Right cardiac atrium (tissue), 5 donors: ENCODE data around the gene ACTN4. TPM values are rescaled to one million over a fixed set of nuclear protein-coding genes. Genes with fewer than 3 reads are reported as not detected.

Experiments used
- ATAC-seq, 2 donors: fragments of 200-7000 bp; cut with Tn5 transposase; one replicate each; pipeline versions ENCODE4 v1.8.0 to v1.9.1; 2020; ENCODE audit warnings: moderate library complexity in 2 of 2, mild to moderate bottlenecking in 1 of 2
- DNase-seq, 3 donors: peaks; one replicate each; pipeline ENCODE4 v3.0.0-alpha.2; 2020
- H3K27ac ChIP-seq: one replicate; pipeline ENCODE4 v1.5.1; 2013; ENCODE audit warnings: mild to moderate bottlenecking, low read length, control low read depth, moderate library complexity
- H3K27me3 ChIP-seq: one replicate; pipeline ENCODE4 v1.6.1; 2013; ENCODE audit not compliant: control insufficient read depth, insufficient read depth
- H3K4me1 ChIP-seq: one replicate; pipeline ENCODE4 v1.6.1; 2013; ENCODE audit warnings: low read length; ENCODE audit not compliant: control insufficient read depth, insufficient read depth
- H3K4me3 ChIP-seq: one replicate; pipeline ENCODE4 v1.5.1; 2013; ENCODE audit warnings: low read length, control low read depth
- H3K9me3 ChIP-seq: one replicate; pipeline ENCODE4 v1.6.1; 2013; ENCODE audit warnings: low read length; ENCODE audit not compliant: control insufficient read depth
- WGBS: extraction: QIAGEN DNeasy Blood & Tissue Kit; methylation state at CpG from one replicate; pipeline ENCODE4 v1.1.7; 2013; 5-methylcytosine and 5-hydroxymethylcytosine counted together
- intact Hi-C, 4 donors: fragments of 100-400 bp; cut with DNase I; formaldehyde crosslinking; loops; one replicate each; pipeline versions ENCODE4 v1.11.0 to v1.14.0; 2022 to 2023
- polyA plus RNA-seq: library from polyadenylated mRNA; stranded (reverse); fragments of 200-250 nt; gene quantifications from one replicate; pipeline ENCODE4 v1.2.3, GENCODE V29; 2013
- total RNA-seq, 4 donors: library from RNA; stranded (reverse); fragmentation: NEBNext Ultra II Directional; extraction: Animal tissue kit (Norgen Biotek cat#: 25700); gene quantifications; one replicate each; pipeline ENCODE4 v1.2.1, GENCODE V29; 2021
- donor health status: healthy with polysubstance abuse.
- donor health status: DM: no; HTN: yes; CAD: no.
- donor health status: DM: no; HTN: no; CAD: no.
- donor health status: DM: no; HTN: yes; CAD: no; lungs with severe emphysema.
- donor health status: DM: yes; HTN: yes; CAD: no.

ACTN4 gene
- total and polyA plus RNA-seq, 5 donors, result 87.4 to 226 (median 119) TPM

GRCh38 chr19:38661996-38662395, 14.5 kb downstream of the ACTN4 start:
- H3K4me1 ChIP-seq, result peaks cover 57% of the 10 kb centered on the region
- intact Hi-C loops, result no loop called here
- no peaks in the 10 kb centered on the region for H3K27me3 ChIP-seq
- H3K4me3 ChIP-seq, result no peak overlapping the region
- ATAC-seq, result no peak
- H3K9me3 ChIP-seq, result no peaks in the 10 kb centered on the region
- 7% methylated on average over 1 of the region's 1 CpG for WGBS
- peak overlapping the region; percentile 88 for H3K27ac ChIP-seq
- DNase-seq, result no peak

GRCh38 chr19:38662537-38663155, 15.2 kb downstream of the ACTN4 start:
- intact Hi-C loops, result no loop called here
- H3K27ac ChIP-seq, result peak overlapping the region; percentile 88
- 59% methylated on average over 7 of the region's 7 CpGs for WGBS
- no peak overlapping the region for H3K4me3 ChIP-seq
- no peaks in the 10 kb centered on the region for H3K9me3 ChIP-seq
- ATAC-seq (no peak), DNase-seq (no peak)
- peaks cover 56% of the 10 kb centered on the region for H3K4me1 ChIP-seq
- H3K27me3 ChIP-seq, result no peaks in the 10 kb centered on the region

GRCh38 chr19:38663156-38663651, 15.8 kb downstream of the ACTN4 start:
- Histone ChIP-seq H3K27me3 (no peaks in the 10 kb centered on the region), H3K4me1 (peaks cover 55% of the 10 kb centered on the region), H3K27ac (peak overlapping the region; percentile 88), H3K4me3 (no peak overlapping the region), H3K9me3 (no peaks in the 10 kb centered on the region)
- ATAC-seq (no peak), DNase-seq (peak in 1 of 3 donors; percentile 55)
- 64% methylated on average over 22 of the region's 22 CpGs for WGBS
- intact Hi-C loops, result no loop called here

- intact Hi-C loops, result no loop called here
- H3K27ac ChIP-seq, result peak overlapping the region; percentile 88
- no peaks in the 10 kb centered on the region for H3K9me3 ChIP-seq
- 25% methylated on average over 19 of the region's 19 CpGs for WGBS
- DNase-seq, result peak; percentile 52 to 82 (median 79)
- H3K4me1 ChIP-seq, result peaks cover 50% of the 10 kb centered on the region
- no peak overlapping the region for H3K4me3 ChIP-seq
- no peaks in the 10 kb centered on the region for H3K27me3 ChIP-seq
- peak; percentile 23 to 60 for ATAC-seq
Observed at GRCh38 chr19:38663957-38664502, 16.6 kb downstream of the ACTN4 start.

GRCh38 chr19:38664503-38665211, 17.2 kb downstream of the ACTN4 start:
- no peak overlapping the region for H3K4me3 ChIP-seq
- H3K9me3 ChIP-seq, result no peaks in the 10 kb centered on the region
- H3K27me3 ChIP-seq, result no peaks in the 10 kb centered on the region
- peak overlapping the region; percentile 88 for H3K27ac ChIP-seq
- DNase-seq (no peak), ATAC-seq (peak; percentile 23 to 29)
- 24% methylated on average over 7 of the region's 7 CpGs for WGBS
- intact Hi-C loops, result no loop called here
- H3K4me1 ChIP-seq, result peaks cover 51% of the 10 kb centered on the region

GRCh38 chr19:38665219-38665931, 17.9 kb downstream of the ACTN4 start:
- 46% methylated on average over 13 of the region's 13 CpGs for WGBS
- Histone ChIP-seq H3K27me3 (no peaks in the 10 kb centered on the region), H3K4me1 (peaks cover 58% of the 10 kb centered on the region), H3K4me3 (no peak overlapping the region), H3K9me3 (no peaks in the 10 kb centered on the region), H3K27ac (peak overlapping the region; percentile 88)
- intact Hi-C loops, result no loop called here
- DNase-seq (no peak), ATAC-seq (no peak)

GRCh38 chr19:38665950-38666662, 18.7 kb downstream of the ACTN4 start:
- H3K27ac ChIP-seq, result peak overlapping the region; percentile 88
- peak; percentile 80 to 88 (median 86) for DNase-seq
- no peaks in the 10 kb centered on the region for H3K27me3 ChIP-seq
- peak; percentile 67 to 74 for ATAC-seq
- peaks cover 57% of the 10 kb centered on the region for H3K4me1 ChIP-seq
- H3K4me3 ChIP-seq, result no peak overlapping the region
- WGBS, result 17% methylated on average over 19 of the region's 19 CpGs
- H3K9me3 ChIP-seq, result no peaks in the 10 kb centered on the region
- intact Hi-C loops, result no loop called here

GRCh38 chr19:38666663-38667511, 19.4 kb downstream of the ACTN4 start:
- Histone ChIP-seq H3K27me3 (no peaks in the 10 kb centered on the region), H3K4me1 (peaks cover 59% of the 10 kb centered on the region), H3K9me3 (no peaks in the 10 kb centered on the region), H3K27ac (peak overlapping the region; percentile 88), H3K4me3 (no peak overlapping the region)
- ATAC-seq, result peak; percentile 51 to 73
- intact Hi-C loops, result no loop called here
- WGBS, result 17% methylated on average over 10 of the region's 10 CpGs
- DNase-seq, result peak; percentile 68 to 81 (median 74)

- 16% methylated on average over 8 of the region's 8 CpGs for WGBS
- intact Hi-C loops, result no loop called here
- Histone ChIP-seq H3K27me3 (no peaks in the 10 kb centered on the region), H3K27ac (peak overlapping the region; percentile 88), H3K9me3 (no peaks in the 10 kb centered on the region), H3K4me3 (no peak overlapping the region), H3K4me1 (peaks cover 56% of the 10 kb centered on the region)
- DNase-seq, result no peak
- no peak for ATAC-seq
Observed at GRCh38 chr19:38667661-38668171, 20.3 kb downstream of the ACTN4 start.

- intact Hi-C loops, result no loop called here
- Histone ChIP-seq H3K4me1 (peaks cover 48% of the 10 kb centered on the region), H3K9me3 (no peaks in the 10 kb centered on the region), H3K4me3 (no peak overlapping the region), H3K27me3 (no peaks in the 10 kb centered on the region), H3K27ac (peak overlapping the region; percentile 91)
- 55% methylated on average over 5 of the region's 5 CpGs for whole genome bisulfite sequencing
- DNase-seq, result peak in 1 of 3 donors; percentile 36
- no peak for ATAC-seq
Observed at GRCh38 chr19:38669552-38669951, 22.1 kb downstream of the ACTN4 start.
